Kidney tubule cell (primary cell): ENCODE results near the gene NAPEPLD.
A peak's percentile ranks its signal among the peaks of the same experiment; 100 is the strongest.
"Not testable (repeated sequence)": the region's sequence is repeated elsewhere in the genome, so short reads cannot be mapped to it uniquely, and the experiment has no call there.

ENCODE experiments used
- DNase-seq: peaks from one replicate; pipeline ENCODE4 v3.0.0-alpha.2; 2018; ENCODE audit warnings: low spot score

Gene NAPEPLD

DNA sequence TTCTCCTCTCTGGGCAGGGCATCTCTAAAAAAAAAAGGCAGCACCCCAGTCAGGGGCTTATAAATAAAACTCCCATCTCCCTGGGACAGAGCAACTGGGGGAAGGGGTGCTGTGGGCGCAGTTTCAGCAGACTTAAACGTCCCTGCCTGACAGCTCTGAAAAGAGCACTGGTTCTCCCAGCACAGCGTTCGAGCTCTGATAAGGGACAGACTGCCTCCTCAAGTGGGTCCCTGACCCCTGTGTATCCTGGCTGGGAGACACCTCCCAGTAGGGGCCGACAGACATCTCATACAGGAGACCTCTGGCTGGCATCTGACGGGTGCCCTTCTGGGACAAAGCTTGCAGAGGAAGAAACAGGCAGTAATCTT lies 42.2 kb downstream of the NAPEPLD start:
- DNase-seq = not testable (repeated sequence)

DNA sequence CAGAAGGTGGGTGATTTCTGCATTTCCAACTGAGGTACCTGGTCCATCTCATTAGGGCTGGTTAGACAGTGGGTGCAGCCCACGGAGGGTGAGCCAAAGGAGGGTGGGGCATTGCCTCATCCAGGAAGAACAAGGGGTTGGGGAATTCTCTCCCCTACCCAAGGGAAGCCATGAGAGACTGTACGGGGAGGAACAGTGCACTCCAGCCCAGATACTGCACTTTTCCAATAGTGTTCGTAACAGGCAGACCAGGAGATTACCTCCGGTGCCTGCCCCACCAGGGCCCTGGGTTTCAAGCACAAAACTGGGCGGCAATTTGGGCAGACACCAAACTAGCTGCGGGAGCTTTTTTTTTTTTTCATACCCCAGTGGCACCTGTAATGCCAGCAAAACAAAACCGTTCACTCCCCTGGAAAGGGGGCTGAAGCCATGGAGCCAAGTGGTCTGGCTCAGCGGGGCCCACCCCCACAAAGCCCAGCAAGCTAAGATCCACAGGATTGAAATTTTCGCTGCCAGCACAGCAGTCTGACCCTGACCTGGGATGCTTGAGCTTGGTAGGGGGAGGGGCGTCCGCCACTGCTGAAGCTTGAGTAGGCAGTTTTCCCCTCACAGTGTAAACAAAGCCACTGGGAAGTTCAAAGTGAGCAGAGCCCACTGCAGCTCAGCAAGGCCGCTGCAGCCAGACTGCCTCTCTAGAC lies 42.7 kb downstream of the NAPEPLD start:
- no peak for DNase-seq

DNA sequence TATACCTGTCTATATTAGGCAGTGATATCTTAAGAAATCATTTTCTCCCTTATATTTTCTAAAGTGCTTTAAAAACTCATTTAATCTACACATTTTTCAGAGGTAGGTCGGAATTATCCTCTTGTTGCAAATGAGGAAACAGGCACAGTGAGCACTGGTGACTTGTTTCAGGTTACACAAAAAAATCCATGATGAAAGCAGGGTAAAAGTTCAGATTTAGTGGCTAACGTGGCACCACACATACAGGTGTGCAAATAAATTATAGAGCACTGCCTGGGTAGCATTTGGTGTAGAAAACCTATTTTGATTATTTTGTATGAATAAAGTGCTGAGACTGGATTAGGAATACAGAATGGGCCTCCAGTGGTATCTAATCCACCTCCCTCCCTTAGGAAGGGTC lies 47.4 kb downstream of the NAPEPLD start:
- DNase-seq = no peak

DNA sequence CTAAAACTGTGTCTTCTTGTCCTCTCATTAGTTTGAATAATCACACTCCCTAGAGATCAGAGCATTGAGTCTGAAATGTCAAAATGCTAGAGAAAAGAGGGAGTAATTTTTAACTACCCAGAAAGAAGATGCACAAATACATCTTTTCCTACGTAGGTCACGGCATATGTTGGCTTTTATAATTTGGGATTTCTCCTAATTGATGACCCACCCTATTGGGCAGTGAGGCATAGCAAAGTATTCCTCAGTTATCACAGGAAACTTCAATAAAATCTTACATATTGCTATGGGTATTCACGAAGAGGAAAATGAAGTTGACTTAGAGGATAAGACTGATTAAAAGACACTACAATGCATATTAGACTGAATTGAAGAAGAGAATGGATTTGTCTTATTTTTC lies 48.6 kb downstream of the NAPEPLD start:
- no peak for DNase-seq

- no peak for DNase-seq
Observed at GRCh38 chr7:103097041-103097440, 51.9 kb downstream of the NAPEPLD start.

- DNase-seq = not testable (repeated sequence)
Observed at GRCh38 chr7:103095558-103095957, 53.3 kb downstream of the NAPEPLD start.

DNA sequence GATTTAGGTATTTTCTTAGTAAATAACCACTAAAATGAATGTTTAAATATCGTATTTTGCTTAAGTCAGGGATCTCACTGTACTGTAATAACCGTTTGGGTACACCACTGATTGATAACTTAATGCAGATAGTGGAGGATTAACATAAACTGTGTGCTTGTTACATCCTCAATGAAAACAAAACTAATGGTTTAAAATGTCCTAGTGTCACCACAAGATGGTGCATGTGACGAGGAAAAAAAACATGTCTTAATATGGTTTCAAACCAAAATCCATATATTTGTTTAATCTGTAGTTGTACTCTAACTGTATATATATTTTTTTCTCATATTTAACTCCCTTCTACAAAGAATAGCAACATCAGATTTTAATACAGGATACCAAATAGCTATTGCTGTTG lies 54.8 kb downstream of the NAPEPLD start:
- DNase-seq = no peak

- no peak for DNase-seq
Observed at GRCh38 chr7:103093429-103093828, 55.5 kb downstream of the NAPEPLD start.

DNA sequence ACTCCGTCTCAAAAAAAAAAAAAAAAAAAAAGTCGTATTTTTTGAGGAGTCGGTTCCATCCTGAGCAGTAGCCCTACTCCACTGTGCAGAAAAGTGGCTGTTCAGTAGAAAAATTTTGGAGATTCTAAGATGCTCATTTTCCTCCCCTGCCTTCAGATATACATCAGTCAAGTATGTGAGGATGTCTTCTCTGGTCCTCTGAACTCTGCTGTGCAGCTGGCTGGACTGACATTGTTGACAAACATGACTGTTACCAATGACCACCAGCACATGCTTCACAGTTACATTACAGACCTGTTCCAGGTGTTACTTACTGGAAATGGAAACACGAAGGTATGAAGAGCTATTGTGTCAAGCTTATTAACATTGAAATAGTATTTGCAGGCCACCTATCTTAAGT lies 56.6 kb downstream of the NAPEPLD start:
- not testable (repeated sequence) for DNase-seq

- DNase-seq = no peak
Observed at GRCh38 chr7:103083210-103083609, 65.7 kb downstream of the NAPEPLD start.

- DNase-seq = no peak
Observed at GRCh38 chr7:103082497-103082896, 66.4 kb downstream of the NAPEPLD start.

DNA sequence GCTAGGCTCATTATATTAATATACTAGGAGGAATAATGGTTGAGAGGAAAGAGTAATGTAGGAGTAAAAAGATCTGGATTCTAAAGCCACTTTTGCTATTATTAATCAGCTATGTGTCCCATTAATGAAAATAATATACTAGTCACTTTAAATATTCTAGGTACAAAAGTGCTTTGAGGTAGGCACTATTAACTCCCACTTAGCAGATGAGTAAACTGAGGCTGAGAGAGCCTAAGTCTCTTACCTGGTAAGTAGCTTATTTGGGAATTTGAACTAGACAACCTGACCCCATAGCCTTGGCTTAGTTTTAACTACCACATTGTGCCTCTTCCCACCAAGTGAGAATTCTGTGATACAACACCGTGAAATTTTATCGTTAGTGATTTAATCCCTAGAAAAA lies 68.0 kb downstream of the NAPEPLD start:
- DNase-seq = no peak

GRCh38 chr7:103079836-103080235 lies 69.1 kb downstream of the NAPEPLD start:
- DNase-seq = no peak

DNA sequence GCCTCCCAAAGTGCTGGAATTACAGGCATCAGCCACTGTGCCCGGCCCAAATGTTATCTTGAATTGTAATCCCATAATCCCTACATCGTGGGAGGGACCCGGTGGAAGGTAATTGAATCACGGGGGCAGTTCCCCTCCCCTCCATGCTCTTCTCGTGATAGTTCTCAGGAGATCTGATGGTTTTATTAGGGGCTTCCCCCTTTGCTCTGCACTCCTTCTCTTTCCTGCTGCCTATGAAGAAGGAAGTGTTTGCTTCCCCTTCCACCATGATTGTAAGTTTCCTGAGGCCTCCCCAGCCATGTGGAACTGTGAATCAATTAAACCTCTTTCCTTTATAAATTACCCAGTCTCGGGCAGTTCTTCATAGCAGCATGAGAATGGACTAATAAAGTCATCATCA lies 70.7 kb downstream of the NAPEPLD start:
- DNase-seq = not testable (repeated sequence)

DNA sequence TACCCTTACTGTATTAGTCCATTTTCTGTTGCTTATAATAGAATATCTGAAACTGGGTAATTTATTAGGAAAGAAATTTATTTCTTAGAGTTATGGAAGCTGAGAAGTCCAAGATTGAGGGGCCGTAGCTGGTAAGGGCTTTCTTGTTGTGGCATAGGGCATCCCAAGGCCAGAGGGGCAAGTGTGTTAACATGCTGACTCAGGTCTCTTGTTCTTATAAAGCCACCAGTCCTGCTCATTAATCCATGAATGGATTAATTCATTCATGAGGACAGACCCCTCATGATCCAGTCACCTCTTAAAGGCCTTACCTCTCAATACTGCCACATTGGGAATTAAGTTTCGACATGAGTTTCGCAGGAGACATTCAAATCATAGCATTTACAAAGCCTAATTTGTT lies 71.6 kb downstream of the NAPEPLD start:
- DNase-seq = no peak

GRCh38 chr7:103076764-103077163 lies 72.1 kb downstream of the NAPEPLD start:
- no peak for DNase-seq

- peak; percentile 68 for DNase-seq
Observed at GRCh38 chr7:103075337-103075918, 73.5 kb downstream of the NAPEPLD start.

DNA sequence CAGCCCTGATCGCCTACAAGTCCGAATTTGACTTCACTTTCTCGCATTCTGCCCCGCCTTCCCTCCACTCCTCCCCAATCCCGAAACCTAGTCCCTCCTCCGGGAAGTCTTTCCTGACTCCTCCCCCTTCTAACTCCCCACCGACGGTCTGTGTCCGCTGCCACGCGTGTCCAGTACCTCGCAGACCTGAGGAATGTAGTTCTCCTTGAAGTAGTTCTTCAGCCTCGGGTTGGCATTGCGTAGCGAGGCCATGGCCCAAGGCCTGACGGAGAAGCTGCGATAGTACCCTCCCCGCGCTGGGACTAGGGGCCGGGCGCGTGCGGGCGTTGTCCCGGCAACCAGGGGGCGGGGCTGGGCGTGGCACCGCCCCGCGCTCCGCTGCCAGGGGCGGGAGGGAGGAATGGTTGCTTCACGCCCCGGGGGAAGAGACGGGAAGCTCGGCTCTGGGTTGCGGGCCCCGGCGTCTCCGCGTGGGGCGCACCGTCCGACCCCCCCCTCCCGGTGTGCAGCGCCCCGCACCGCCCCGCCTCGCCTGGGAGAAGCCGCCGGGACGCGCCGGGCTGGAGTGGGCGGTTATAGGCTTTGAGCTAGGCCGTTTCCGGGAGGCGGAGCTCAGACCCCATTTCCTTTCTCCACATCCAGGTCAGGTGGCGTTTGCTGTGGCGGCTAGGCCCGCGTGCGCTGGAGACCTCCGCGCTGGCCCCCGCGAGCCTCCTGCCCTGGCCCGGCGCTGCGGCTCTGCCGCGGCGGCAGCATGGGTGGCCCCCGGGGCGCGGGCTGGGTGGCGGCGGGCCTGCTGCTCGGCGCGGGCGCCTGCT lies 74.2 kb downstream of the NAPEPLD start, which contains the start of the genes ARMC10 and FBXL13:
ARMC10 (plus strand) TSS at position 622 of the 818 bp plus-strand sequence; CDS start at position 755, 133 bp downstream.
FBXL13 (minus strand) TSS at position 278 of the 818 bp plus-strand sequence.
- peak; percentile 92 for DNase-seq

DNA sequence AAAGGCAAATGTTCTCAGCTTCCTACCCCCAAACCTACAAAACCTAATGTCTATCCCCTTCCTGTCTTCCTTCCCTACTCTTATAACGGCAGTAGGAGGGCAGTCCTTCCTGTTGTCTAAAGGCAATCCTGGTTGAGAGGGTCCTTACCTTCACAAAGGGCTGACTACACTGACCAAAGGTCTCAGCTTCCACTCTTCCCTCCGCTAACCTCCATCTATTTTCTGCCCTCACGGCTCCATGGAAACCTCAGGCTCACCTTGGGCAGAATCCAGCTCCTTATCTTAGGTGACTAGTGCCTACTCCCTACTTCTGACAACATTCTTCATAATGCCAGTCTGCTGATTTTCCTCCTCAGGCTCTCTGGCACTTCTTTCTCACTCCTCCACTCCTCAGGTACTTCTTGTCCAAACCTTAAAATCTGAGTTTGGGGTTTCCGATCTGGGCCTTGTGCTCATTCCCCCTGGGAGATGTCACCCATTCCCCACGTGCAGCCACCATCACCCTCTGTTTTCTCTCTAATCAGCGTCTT lies 74.8 kb downstream of the NAPEPLD start:
- DNase-seq = no peak

DNA sequence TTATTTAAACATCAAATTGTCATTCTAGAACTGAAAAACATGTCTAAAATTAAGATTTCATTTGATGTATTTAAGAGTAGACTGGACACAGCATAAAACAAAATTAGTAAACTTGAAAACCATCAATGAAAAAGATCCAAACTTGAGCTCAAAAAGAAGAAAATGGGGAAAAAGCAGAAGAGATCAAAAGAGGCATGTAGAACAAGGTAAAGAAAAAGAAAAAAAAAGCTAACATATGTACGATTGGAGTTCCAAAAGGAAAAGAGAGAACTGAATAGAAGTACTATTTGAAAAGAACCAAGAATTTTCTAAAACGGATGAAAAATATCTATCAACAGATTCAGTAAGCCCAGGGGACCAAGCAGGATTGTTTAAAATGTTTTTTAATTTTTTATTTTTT lies 77.9 kb downstream of the NAPEPLD start:
- no peak for DNase-seq

- no peak for DNase-seq
Observed at GRCh38 chr7:103068414-103069403, 80.2 kb downstream of the NAPEPLD start.
